ENCODE results near the gene SEBOX.

SEBOX gene

GRCh38 chr17:28343491-28343932 lies 21.5 kb downstream of the SEBOX start:
- Histone ChIP-seq H3K9me3 (ENCODE audit: control insufficient read depth, insufficient read depth, low read depth, low read length) (no peaks in the 10 kb centered on the region), H3K36me3 (ENCODE audit: control insufficient read depth in 2 of 2, insufficient read depth in 1 of 2, low read length in 2 of 2) (peaks cover 20 to 94% of the 10 kb centered on the region in 2 experiments), H3K4me1 (ENCODE audit: control insufficient read depth, insufficient read depth, low read length) (no peaks in the 10 kb centered on the region), H3K27ac (ENCODE audit: extremely low read depth, low read depth, low read length) (no peak overlapping the region), H3K4me3 (ENCODE audit: low read depth, low read length) (no peak overlapping the region)
- TF ChIP-seq ZNF600 (tag by site-specific recombination; IDR thresholded peaks at IDR 0.05) (peak; percentile 79), SETDB1 (IDR thresholded peaks at IDR 0.05; ENCODE audit: insufficient read length, low read length) (no peak), SCRT2 (tag by site-specific recombination; IDR thresholded peaks at IDR 0.05) (peak; percentile 81)
- ChIA-PET POLR2A (interaction anchor here (2.2 to 5.9 kb wide), 2 partner anchors 8 to 14 kb away, joined by 7 to 53 read pairs; partner anchors contain the start of genes IFT20, POLDIP2 and TNFAIP1), CTCF (interaction anchor here (0.5 to 1.0 kb wide), 3 partner anchors 73 to 253 kb away, joined by 3 to 6 read pairs (median 3); no protein-coding TSS in a partner anchor)

GRCh38 chr17:28342313-28342712 lies 22.7 kb downstream of the SEBOX start:
- H3K4me1 ChIP-seq (ENCODE audit: control insufficient read depth, insufficient read depth, low read length) = no peaks in the 10 kb centered on the region
- TF ChIP-seq ZNF433 (tag by site-specific recombination; IDR thresholded peaks at IDR 0.05; ENCODE audit: low read depth) (no peak), HOXA7 (CRISPR knock-in tag; IDR thresholded peaks at IDR 0.05; ENCODE audit: borderline replicate concordance) (no peak), ZNF621 (tag by site-specific recombination; IDR thresholded peaks at IDR 0.05) (no peak), ZNF518A (tag by site-specific recombination; conservative IDR thresholded peaks at IDR 0.05; ENCODE audit: low read depth) (no peak), TSHZ1 (tag by site-specific recombination; IDR thresholded peaks at IDR 0.05; ENCODE audit: borderline replicate concordance) (no peak), ZNF473 (tag by site-specific recombination; IDR thresholded peaks at IDR 0.05) (no peak), TRIM28 (IDR thresholded peaks at IDR 0.05; ENCODE audit: borderline replicate concordance, low read length) (no peak), TCF7L2 (IDR thresholded peaks at IDR 0.05; ENCODE audit: borderline replicate concordance, low read depth, low read length) (no peak), ATF2 (tag by site-specific recombination; IDR thresholded peaks at IDR 0.05; ENCODE audit: low read depth) (no peak), ZNF16 (tag by site-specific recombination; IDR thresholded peaks at IDR 0.05; ENCODE audit: low read depth) (no peak), ELK4 (IDR thresholded peaks at IDR 0.05; ENCODE audit: borderline replicate concordance, low read depth, low read length) (no peak), PRDM4 (tag by site-specific recombination; IDR thresholded peaks at IDR 0.05) (no peak), ZNF184 (tag by site-specific recombination; IDR thresholded peaks at IDR 0.05) (no peak)
- ChIA-PET POLR2A (interaction anchor here (1.0 kb wide), 1 partner anchor 10 kb away, joined by 3 read pairs; no protein-coding TSS in a partner anchor), CTCF (no interaction called here)
- H3K4me3 ChIP-seq (ENCODE audit: low read depth, low read length) = no peak overlapping the region
- no peak overlapping the region for H3K27ac ChIP-seq (ENCODE audit: extremely low read depth, low read depth, low read length)
- H3K9me3 ChIP-seq (ENCODE audit: control insufficient read depth, insufficient read depth, low read depth, low read length) = no peaks in the 10 kb centered on the region
- H3K36me3 ChIP-seq (ENCODE audit: control insufficient read depth in 2 of 2, insufficient read depth in 1 of 2, low read length in 2 of 2) = peaks cover 11 to 83% of the 10 kb centered on the region in 2 experiments

Data from HEK293 (cell line).